Hematopoietic multipotent progenitor cell treated with erythropoietin and hydrocortisone succinate and interleukin-3 and kit ligand, for 4 days (in vitro differentiated cells): ENCODE data around the gene NGEF.

ENCODE experiments used
- DNase-seq: peaks from one replicate; pipeline ENCODE4 v3.0.0-alpha.2; 2015

Gene NGEF

DNA sequence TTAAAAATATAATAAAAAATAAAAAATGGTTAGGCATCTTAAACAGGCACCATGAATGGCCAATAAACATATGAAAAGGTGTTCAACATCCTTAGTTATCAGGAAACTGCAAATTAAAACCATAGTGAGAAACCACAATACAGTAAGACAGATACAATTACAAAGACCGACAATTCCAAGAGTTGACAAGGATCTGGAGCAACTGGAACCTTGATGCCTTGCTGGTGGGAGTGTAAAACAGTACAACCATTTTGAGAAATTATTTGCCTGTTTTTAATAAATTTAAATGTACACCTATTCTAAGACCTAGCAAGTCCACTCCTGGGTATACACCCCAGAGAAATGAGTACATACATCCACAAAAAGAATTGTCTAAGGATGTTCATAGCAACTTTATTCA is 49.1 kb downstream of the NGEF start:
- no peak for DNase-seq

- DNase-seq, result no peak
These were observed 52.2 kb downstream of the NGEF start for GRCh38 chr2:232960862-232961261.

DNA sequence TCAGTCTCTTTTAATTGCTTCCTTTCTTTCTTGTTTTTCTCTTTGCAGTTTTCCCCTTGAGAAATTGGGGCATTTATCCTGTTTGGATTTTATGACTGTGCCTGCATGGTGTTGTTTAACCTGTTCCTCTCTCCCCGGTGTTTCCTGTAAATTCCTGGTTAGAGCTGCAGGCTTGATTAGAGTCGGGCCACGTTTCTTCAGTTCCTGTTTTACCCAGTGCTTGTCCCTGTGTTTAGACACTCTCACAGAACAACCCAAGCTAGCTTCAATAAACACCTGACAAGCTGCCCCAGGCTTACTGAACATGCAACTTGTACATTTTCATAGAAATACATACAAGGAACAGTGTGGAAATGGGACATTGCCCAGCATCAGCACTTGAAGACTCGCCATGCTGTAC is 53.9 kb downstream of the NGEF start:
- no peak for DNase-seq

DNA sequence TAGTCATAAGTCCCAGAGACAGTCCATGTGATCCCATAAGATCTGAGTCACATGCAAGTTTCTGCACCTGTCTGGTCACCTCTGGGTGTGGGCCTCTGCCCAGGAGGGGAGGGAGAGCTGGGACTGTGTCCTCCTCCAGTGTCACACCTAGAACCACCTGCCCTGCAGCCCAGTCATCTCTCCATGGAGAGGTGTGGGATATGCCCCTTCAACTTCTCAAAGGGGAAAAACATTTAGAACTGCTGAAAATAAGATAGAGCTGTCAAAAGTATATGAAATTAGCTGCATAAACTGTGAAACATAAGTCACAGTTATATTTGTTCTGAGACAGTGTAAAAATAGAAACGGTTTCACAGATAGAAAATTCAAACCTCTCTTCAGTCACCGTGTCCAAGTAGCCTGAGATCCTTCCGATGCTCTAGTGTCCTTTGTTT is 55.4 kb downstream of the NGEF start:
- DNase-seq, result no peak

- no peak for DNase-seq
These were observed 57.2 kb downstream of the NGEF start for GRCh38 chr2:232955856-232956255.

DNA sequence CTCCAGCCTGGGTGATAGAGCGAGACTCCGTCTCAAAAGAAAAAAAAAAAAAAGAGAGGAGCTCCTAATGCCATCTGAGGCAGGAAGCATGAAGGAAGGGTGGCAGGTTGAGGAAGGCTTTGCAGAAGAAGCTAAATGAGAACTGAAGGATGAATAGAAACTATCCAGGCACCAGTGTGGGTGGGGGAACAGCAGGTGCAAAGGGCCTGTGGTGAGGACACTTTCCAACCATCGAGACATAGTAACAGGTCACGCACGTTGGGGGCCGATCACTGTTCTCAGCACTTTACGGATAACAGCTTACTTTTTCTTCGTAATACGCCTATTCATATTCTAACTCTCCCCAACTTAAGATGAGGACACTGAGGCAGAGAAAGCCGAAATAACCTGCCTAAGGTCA is 58.4 kb downstream of the NGEF start:
- DNase-seq, result no peak

DNA sequence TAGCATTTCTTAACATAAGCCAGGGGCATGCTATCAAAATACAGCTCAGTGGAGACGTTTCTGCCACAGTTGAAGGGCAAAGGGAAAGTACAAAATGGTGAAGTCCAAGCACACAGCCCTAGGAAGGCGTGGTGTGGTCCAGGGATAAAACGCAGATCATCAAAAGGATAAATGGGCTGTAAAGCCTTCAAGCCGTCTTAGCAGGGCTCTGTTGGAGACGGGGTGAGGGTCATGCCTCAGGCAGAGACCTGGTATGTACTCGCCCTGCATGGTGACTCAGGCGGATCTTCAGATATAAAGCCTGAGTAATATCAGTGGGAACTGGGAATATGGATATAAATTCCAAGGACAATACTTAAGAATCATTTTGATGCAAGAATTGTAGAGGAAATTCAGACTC is 61.2 kb downstream of the NGEF start:
- DNase-seq, result no peak

DNA sequence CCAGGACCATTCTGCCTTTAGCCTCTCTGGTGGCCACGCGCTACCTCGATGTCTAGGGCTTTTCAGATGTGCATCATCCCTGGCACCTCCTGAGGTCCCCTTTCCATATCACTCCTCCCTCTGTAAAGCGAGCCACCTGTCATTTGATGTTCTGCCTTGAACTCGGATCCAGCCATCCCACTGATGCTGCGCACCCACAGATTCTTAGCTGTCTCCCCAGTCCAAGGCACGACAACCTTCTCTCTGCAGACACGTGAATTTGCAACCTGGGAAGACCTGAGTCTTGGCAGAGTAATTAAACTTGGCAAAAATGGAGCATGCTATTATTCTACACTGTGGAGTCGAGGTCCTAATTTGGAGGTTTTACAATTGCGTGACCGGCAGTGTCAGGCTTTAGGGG is 61.9 kb downstream of the NGEF start:
- DNase-seq, result no peak

GRCh38 chr2:232950751-232951150 is 62.3 kb downstream of the NGEF start:
- DNase-seq, result no peak

GRCh38 chr2:232949016-232949415 is 64.0 kb downstream of the NGEF start:
- no peak for DNase-seq

- no peak for DNase-seq
These were observed 70.2 kb downstream of the NGEF start for GRCh38 chr2:232942831-232943230.

GRCh38 chr2:232941912-232942594 is 71.0 kb downstream of the NGEF start:
- no peak for DNase-seq

DNA sequence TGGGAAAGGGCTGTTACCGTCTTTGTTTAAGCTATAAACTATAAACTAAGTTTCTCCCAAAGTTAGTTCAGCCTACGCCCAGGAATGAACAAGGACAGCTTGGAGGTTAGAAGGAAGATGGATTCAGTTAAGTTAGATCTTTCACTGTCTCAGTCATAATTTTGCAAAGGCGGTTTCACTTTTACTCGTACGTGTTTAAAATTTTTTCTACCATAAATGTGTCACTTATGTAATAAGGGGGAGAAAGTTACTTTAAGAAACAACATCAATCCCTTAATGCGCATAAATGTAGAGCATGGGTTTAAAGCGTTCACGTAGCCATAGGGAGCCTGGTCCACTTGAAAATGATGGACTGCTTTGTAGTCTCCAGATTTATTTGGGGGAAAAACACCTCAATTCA is 71.7 kb downstream of the NGEF start:
- no peak for DNase-seq

GRCh38 chr2:232940724-232941123 is 72.3 kb downstream of the NGEF start:
- DNase-seq, result no peak

GRCh38 chr2:232937278-232937906 is 75.7 kb downstream of the NGEF start:
- DNase-seq, result peak; percentile 66

DNA sequence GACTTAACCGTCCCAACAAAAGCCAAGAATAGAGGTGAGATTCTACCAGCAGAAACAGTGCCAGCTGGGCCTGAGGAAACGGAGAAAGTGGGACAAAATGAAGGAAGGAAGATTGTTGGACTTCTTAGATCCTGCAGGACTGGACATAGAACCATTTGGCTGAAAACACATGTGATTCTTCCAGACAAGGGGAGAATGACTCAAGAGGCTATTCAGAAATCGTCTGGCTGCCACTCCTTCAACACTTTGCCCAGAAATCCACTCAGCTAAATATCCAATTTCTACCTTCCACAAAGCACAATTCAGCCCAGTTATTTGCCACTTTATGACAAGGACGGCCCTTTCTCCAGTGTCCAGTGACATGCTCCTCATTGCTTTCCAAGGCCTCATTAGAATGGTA is 81.4 kb downstream of the NGEF start:
- no peak for DNase-seq

- no peak for DNase-seq
These were observed 83.0 kb downstream of the NGEF start for GRCh38 chr2:232930059-232930400.

- DNase-seq, result no peak
These were observed 83.6 kb downstream of the NGEF start for GRCh38 chr2:232929303-232930058.

DNA sequence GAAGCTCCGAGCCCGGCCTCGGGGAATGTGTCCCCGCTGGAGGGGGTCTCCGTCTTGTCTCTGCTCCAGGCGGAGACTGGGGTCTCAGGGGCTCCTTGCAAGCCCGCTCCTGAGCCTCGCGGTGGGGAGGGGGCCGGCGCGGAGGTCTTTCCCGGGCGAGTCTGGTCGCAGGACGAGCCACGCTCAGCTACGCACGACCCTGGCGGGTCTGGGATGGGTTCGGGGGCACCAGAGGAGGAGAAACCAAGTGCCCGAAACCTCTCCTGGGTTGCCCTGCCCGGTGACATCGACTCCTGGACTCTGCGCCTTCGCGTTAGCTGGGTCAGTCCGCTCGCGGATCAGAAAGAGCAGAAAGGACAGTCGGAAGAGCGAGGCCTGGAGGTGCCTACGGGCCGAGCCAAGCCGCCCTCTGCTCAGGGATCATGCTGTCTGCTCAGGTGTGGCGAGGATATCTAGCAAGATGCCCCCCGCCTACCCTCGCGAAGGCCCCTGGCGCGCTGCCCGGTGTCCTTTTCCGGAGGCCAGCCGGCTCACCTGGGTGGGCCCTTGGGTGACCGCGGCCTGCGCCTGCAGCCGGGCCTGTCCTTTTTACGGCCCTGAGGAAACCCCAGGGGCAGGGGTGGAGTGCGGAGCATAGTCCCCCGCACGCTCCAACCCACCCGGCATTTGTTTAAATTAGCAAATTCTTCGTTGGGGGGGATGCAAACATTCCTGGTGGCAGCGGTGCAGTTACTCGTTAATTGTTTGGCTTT is 84.3 kb downstream of the NGEF start:
- DNase-seq, result peak; percentile 14

- peak; percentile 26 for DNase-seq
These were observed 85.1 kb downstream of the NGEF start for GRCh38 chr2:232927793-232928550.

DNA sequence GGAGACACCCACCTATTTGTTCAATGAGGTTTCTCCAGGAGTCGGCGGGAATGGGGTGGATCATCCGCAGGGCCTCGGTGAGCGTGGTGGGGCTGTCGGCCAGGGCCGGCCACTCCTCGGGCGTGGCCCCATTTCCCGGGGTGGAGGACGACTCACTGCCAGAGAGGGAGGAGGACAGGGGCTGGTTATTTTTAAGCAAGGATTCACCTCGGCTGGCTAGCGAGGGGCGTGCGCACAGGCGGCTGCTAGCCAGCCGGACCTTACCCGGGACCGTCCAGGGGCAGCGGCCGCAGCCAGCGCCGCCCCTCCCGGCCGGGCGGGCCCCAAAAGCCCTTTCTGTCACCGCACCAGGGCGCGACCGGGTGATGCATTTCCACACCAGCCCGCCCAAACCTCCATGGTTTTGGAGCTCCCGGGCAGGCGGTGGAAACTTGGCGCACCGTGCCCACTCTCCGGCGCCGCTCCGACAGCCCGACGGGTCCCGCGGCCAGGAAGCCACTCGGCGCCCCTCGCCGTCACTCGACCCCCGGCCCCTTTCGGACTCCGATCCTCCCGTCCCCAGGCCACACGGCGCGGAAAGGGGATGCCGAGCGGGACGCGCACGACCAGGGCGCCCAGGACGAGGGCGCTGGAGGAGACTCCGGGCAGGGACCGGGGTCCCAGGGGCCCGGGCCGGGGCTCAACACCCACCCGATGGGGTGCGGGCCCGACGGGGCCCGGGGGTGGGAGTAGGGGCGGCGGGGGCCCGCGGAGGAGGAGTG is 85.8 kb downstream of the NGEF start:
- no peak for DNase-seq

DNA sequence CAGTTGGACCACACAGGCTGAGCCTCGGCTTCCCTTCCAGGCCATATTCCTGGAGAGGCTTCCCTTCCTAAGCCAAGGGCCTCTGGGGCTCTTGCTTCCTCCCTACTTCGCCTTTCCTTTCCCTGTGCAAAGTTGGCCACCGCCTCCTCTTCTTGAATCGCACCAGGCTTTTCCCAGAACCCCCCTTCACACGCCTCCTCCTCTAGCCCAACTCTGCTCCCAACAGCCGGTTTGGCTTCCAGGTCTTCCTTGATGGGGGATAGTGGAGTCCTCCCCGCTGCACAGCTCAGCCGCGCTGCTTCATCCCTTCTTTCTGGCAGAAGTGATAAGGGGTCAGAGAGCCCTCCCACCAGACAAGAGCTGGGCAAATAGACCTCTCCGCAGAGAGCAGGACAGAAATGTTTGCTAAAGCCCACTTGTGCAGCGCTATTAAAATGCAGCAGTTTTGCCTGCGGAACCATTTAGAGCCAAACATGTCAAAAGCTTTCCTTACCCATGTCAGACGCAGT is 86.6 kb downstream of the NGEF start:
- DNase-seq, result peak; percentile 15
